Activated naive CD8-positive, alpha-beta T cell treated with anti-CD3 and anti-CD28 coated beads, Interleukin-2, amount 10 ng/mL, durations not matched to agents 7 days and 5 days (primary cell): ENCODE results near the gene WTAP. TPM values are rescaled to one million over a fixed set of nuclear protein-coding genes. Genes with fewer than 3 reads are reported as not detected.
A peak's percentile ranks its signal among the peaks of the same experiment; 100 is the strongest.
"Not testable (repeated sequence)": the region's sequence is repeated elsewhere in the genome, so short reads cannot be mapped to it uniquely, and the experiment has no call there.

Source experiments
- ATAC-seq: fragments of 150-1000 bp; cut with Tn5 transposase; one replicate; pipeline ENCODE4 v1.10.0; 2021; ENCODE audit warnings: low read depth, moderate library complexity
- POLR2A ChIA-PET: fragments of 350-600 bp; sonication (Branson Sonifier 250); formaldehyde crosslinking; loops from one replicate; lab custom pipeline; 2021; ENCODE audit warnings: antibody characterized with exemption; lab: Charles Lee
- DNase-seq: peaks from one replicate; pipeline ENCODE4 v3.0.0; 2021
- H3K27ac Mint-ChIP-seq: one replicate; pipeline ENCODE4 v1.8.0; 2022; ENCODE audit warnings: mild to moderate bottlenecking, mixed read lengths
- H3K27me3 Mint-ChIP-seq: one replicate; pipeline ENCODE4 v1.8.0; 2022; ENCODE audit warnings: mild to moderate bottlenecking, moderate library complexity, mixed read lengths
- H3K36me3 Mint-ChIP-seq: one replicate; pipeline ENCODE4 v1.8.0; 2021; ENCODE audit warnings: mild to moderate bottlenecking, mixed read lengths
- H3K4me1 Mint-ChIP-seq: one replicate; pipeline ENCODE4 v1.8.0; 2021; ENCODE audit warnings: mixed read lengths
- H3K4me3 Mint-ChIP-seq: one replicate; pipeline ENCODE4 v1.8.0; 2022; ENCODE audit warnings: mild to moderate bottlenecking, moderate library complexity, mixed read lengths
- H3K9me3 Mint-ChIP-seq: one replicate; pipeline ENCODE4 v1.8.0; 2021; ENCODE audit warnings: mixed read lengths
- total RNA-seq, 2 experiments: library from RNA; stranded (reverse); gene quantifications; one replicate each; pipeline ENCODE4 v1.2.3, GENCODE V29; 2021

Gene WTAP
- total RNA-seq, 2 experiments from 2014 or later = 127 to 129 TPM

DNA sequence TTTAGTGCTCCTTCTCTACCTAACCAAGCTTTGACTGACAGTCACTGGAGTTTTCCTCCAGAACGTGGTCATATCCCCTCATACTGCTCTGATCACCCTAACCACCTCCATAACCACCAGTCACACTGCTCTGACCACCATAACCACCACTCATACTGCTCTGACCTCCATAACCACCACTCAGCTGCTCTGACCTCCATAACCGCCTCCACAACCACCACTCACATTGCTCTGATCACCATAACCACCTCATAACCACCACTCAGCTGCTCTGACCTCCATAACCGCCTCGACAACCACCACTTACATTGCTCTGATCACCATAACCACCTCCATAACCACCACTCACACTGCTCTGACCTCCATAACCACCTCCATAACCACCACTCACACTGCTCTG lies 16.7 kb upstream of the WTAP start:
- POLR2A ChIA-PET, H3K4me3 Mint-ChIP-seq, H3K27ac Mint-ChIP-seq, H3K9me3 Mint-ChIP-seq, H3K27me3 Mint-ChIP-seq, DNase-seq, ATAC-seq, H3K4me1 Mint-ChIP-seq, H3K36me3 Mint-ChIP-seq: not testable (repeated sequence)

DNA sequence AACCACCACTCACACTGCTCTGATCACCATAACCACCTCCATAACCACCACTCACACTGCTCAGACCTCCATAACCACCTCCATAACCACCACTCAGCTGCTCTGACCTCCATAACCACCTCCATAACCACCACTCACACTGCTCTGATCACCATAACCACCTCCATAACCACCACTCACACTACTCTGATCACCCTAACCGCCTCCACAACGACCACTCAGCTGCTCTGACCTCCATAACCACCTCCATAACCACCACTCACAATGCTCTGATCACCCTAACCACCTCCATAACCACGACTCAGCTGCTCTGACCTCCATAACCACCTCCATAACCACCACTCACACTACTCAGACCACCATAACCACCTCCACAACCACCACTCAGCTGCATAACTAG lies 14.9 kb upstream of the WTAP start:
- H3K27ac Mint-ChIP-seq, H3K27me3 Mint-ChIP-seq, H3K36me3 Mint-ChIP-seq, H3K9me3 Mint-ChIP-seq, H3K4me3 Mint-ChIP-seq, DNase-seq, POLR2A ChIA-PET, ATAC-seq, H3K4me1 Mint-ChIP-seq: not testable (repeated sequence)

DNA sequence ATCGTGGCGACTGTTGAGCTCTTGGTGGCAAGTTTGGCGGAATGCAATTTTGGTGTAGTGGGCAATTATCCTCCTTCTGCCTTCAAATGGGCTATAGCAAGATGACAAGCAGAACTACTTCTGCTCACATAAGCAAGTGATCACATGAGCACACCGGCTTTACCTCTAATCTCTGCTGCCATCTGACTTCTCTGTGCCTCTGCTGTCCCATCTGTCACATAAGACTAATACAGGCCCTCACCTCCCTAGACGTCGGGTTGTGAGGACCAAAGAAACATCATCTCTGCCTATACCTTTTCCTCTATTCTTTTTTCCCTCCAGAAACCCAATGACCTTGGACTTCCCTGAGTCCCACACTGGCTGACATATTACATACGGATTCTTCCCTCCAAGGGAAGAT lies 13.3 kb upstream of the WTAP start:
- no peaks in the 10 kb centered on the region for H3K27me3 Mint-ChIP-seq
- ATAC-seq (no peak), DNase-seq (no peak)
- POLR2A ChIA-PET = no interaction called here
- H3K9me3 Mint-ChIP-seq = peaks cover 2% of the 10 kb centered on the region
- H3K27ac Mint-ChIP-seq = no peak overlapping the region
- peaks cover 2% of the 10 kb centered on the region for H3K36me3 Mint-ChIP-seq
- H3K4me1 Mint-ChIP-seq = peaks cover 2% of the 10 kb centered on the region
- no peak overlapping the region for H3K4me3 Mint-ChIP-seq

DNA sequence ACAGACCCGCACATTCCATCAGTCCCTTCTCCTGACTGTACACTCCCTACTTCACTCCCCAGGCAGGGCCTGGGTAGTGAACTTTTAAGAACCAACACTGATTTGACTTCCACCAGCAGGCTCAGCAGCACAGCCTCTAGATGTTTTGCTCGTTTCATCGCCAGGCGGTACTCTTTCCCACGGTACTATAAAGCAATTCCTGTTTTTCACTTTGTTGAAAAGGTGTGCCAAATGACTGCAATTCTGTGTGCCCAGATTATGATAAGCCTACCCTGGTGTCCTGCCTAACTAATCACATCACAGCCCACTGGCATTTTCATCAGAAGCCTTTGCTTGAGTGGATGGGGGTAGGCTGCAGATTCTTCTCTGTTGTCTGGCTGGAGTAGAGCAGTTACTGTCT lies 12.9 kb upstream of the WTAP start:
- no peak for DNase-seq
- H3K4me3 Mint-ChIP-seq = no peak overlapping the region
- ATAC-seq = no peak
- no peak overlapping the region for H3K27ac Mint-ChIP-seq
- POLR2A ChIA-PET = no interaction called here
- H3K9me3 Mint-ChIP-seq = peaks cover under 1% of the 10 kb centered on the region
- H3K27me3 Mint-ChIP-seq = no peaks in the 10 kb centered on the region
- peaks cover under 1% of the 10 kb centered on the region for H3K36me3 Mint-ChIP-seq
- H3K4me1 Mint-ChIP-seq = peaks cover 2% of the 10 kb centered on the region

DNA sequence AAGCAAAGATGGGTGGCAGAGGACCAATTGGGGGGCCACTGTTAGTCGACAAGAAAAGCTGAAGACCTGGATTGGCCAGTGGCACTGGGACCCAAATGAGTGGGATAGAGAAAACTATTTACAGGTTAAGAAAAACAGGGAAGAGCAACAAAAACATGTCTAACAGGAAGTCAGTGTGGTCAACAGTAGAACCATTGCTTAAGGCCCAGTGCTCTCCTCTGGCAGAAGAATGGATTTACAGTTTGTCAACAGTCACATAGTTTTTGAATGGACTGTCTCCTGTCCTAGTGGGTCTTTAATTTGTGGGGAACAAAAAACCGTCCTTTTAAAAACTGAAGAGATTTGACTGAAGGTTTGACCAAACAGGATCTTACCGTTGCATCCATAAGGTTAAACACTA lies 12.1 kb upstream of the WTAP start:
- Mint-ChIP-seq H3K4me1 (peaks cover 2% of the 10 kb centered on the region), H3K4me3 (no peak overlapping the region), H3K36me3 (no peaks in the 10 kb centered on the region), H3K9me3 (no peaks in the 10 kb centered on the region), H3K27ac (peak overlapping the region; percentile 21), H3K27me3 (no peaks in the 10 kb centered on the region)
- no peak for DNase-seq
- no peak for ATAC-seq
- POLR2A ChIA-PET = no interaction called here

DNA sequence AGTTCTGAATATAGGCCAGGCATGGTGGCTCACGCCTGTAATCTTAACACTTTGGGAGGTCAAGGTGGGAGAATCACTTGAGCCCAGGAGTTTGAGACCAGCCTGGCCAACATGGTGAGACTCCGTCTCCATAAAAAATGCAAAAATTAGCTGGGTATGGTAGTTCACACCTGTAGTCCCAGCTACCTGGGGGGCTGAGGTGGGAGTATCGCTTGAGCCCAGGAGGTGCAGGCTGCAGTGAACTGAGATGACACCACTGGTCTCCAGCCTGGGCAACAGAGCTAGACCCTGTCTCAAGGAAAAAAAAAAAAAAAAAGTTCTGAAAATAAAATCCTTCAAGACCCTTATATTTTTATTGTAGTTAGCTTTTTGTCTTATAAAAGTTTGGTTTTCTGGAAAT lies 11.7 kb upstream of the WTAP start:
- no peak overlapping the region for H3K4me3 Mint-ChIP-seq
- peaks cover 2% of the 10 kb centered on the region for H3K4me1 Mint-ChIP-seq
- no peaks in the 10 kb centered on the region for H3K9me3 Mint-ChIP-seq
- H3K27me3 Mint-ChIP-seq = no peaks in the 10 kb centered on the region
- ATAC-seq (no peak), DNase-seq (no peak)
- POLR2A ChIA-PET = no interaction called here
- H3K27ac Mint-ChIP-seq = no peak overlapping the region
- no peaks in the 10 kb centered on the region for H3K36me3 Mint-ChIP-seq

DNA sequence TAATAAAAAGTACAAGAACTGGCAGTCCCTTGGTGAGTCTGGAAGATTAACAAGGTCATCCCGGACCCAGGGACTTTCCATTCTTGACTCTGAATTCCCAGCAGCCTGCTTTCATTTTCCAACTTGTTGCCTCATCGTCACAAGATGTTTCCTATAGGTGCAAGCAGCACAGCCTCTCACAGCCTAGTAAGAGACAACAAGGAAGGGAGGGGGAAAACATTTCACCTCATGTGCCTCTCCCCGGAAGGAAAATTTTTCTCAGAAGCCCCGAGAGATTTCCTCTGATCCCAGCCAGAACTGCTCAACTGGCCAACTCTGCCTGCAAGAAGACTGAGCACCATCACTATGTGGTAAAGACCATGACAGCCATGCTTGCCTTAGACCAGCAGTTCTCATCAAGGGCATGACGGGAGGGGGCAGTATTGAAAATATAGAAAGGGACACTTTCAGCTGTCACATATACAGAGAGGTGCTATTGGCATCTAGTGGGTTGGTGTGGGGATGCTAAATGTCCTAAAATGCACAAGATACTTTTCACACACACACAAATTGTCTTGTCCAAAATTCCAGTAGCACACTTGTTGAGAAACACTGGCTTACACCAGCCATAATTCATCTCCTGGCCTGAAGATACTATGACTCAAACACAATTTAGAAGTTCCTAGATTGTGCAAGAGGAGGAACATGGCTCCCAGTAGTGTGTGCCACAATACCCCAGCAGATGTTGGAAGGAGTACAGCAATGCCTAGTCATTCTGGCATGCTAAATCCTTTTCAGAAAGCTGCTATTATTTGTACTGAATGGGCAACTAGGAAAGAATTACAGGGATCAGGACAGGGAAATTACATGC lies 10.8 kb upstream of the WTAP start:
- H3K27ac Mint-ChIP-seq = no peak overlapping the region
- DNase-seq = no peak
- H3K36me3 Mint-ChIP-seq = no peaks in the 10 kb centered on the region
- no peaks in the 10 kb centered on the region for H3K27me3 Mint-ChIP-seq
- POLR2A ChIA-PET = no interaction called here
- H3K4me3 Mint-ChIP-seq = no peak overlapping the region
- peaks cover 2% of the 10 kb centered on the region for H3K4me1 Mint-ChIP-seq
- H3K9me3 Mint-ChIP-seq = no peaks in the 10 kb centered on the region
- ATAC-seq = no peak

DNA sequence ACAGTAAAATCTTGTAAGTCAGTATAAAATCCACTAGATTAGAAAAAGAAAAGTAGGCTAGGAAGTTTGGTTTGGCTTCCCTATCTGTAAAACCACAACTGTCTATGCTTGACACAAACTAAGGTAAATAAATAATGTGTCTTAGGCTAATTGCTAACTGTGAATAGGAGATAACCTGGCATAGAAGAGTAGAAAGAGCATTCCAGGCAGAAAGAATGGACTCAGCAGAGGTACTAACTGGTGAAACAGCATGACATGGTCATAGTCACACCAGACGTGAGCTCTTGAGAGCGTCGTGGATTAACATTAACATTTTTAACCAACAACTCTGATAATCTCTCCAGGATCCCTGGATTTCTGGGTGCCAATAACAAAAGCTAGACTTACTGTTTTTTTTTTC lies 8.7 kb upstream of the WTAP start:
- no peak overlapping the region for H3K4me3 Mint-ChIP-seq
- DNase-seq (no peak), ATAC-seq (no peak)
- peaks cover 15% of the 10 kb centered on the region for H3K36me3 Mint-ChIP-seq
- H3K9me3 Mint-ChIP-seq = peaks cover 4% of the 10 kb centered on the region
- no peaks in the 10 kb centered on the region for H3K27me3 Mint-ChIP-seq
- H3K27ac Mint-ChIP-seq = no peak overlapping the region
- peaks cover 6% of the 10 kb centered on the region for H3K4me1 Mint-ChIP-seq
- POLR2A ChIA-PET = interaction anchor here (1.6 kb wide), 1 partner anchor 8 kb away, joined by 5 read pairs; the partner anchor contains the start of gene WTAP

DNA sequence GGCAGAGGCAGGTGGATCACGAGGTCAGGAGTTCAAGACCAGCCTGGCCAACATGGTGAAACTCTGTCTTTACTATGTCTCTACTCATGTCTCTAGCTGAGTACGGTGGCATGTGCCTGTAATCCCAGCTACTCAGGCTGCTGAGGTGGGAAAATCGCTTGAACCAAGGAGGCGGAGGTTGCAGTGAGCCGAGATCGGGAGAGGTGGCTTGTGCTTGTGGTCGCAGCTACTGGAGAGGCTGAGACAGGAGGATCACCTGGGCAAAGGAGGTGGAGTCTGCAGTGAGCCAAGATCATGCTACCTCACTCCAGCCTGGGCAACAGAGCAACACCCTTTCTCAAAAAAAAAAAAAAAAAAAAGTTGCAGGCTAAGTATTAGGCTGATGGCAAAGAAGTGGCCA lies 8.0 kb upstream of the WTAP start:
- H3K9me3 Mint-ChIP-seq = peaks cover 4% of the 10 kb centered on the region
- no peak for DNase-seq
- POLR2A ChIA-PET = interaction anchor here (0.6 to 1.6 kb wide), 2 partner anchors 8 to 276 kb away, joined by 3 to 5 read pairs; partner anchors contain the start of gene WTAP
- no peak overlapping the region for H3K27ac Mint-ChIP-seq
- H3K4me3 Mint-ChIP-seq = no peak overlapping the region
- peaks cover 6% of the 10 kb centered on the region for H3K4me1 Mint-ChIP-seq
- no peak for ATAC-seq
- no peaks in the 10 kb centered on the region for H3K27me3 Mint-ChIP-seq
- peaks cover 20% of the 10 kb centered on the region for H3K36me3 Mint-ChIP-seq

DNA sequence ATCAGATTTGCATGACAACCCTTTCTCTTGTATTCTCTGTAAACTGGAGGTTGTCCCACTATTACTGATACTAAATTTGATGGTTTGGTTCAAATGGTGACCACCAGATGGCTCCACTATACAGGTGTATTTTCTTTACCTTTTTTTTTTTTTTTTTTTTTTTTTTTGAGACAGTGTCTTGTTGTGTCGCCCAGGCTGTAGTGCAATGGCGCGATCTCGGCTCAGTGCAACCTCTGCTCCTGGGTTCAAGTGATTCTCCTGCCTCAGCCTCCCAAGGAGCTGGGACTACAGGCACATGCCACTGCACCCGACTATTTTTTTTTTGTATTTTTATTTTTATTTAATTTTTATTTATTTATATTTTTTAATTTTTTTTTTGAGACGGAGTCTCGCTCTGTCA lies 6.6 kb upstream of the WTAP start:
- Mint-ChIP-seq H3K4me1 (peaks cover 4% of the 10 kb centered on the region), H3K27ac (no peak overlapping the region), H3K36me3 (peaks cover 23% of the 10 kb centered on the region), H3K9me3 (peaks cover 4% of the 10 kb centered on the region), H3K27me3 (no peaks in the 10 kb centered on the region), H3K4me3 (no peak overlapping the region)
- POLR2A ChIA-PET = interaction anchor here (0.6 to 1.3 kb wide), 3 partner anchors 70 to 397 kb away, joined by 3 to 4 read pairs (median 3); partner anchors contain the start of gene MRPL18
- DNase-seq (no peak), ATAC-seq (peak; percentile 45)

DNA sequence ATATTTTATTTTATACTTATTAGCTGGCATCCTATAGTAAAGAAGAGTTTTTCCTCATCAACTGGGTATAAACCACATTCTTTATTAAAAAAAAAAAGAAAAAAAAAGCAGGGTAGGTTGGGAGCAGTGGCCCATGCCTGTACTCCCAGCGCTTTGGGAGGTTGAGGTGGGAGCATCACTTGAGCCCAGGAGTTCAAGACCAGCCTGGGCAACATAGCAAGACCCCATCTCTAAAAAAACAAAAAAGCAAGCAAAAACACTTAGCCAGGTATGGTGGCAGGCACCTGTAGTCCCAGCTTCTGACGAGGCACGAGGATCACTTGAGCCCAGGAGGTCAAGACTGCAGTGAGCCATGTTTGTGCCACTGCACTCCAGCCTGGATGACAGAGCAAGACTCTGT lies 5.3 kb upstream of the WTAP start:
- H3K4me1 Mint-ChIP-seq, DNase-seq, ATAC-seq, H3K27me3 Mint-ChIP-seq, H3K4me3 Mint-ChIP-seq, POLR2A ChIA-PET, H3K27ac Mint-ChIP-seq, H3K9me3 Mint-ChIP-seq: not testable (repeated sequence)
- peaks cover 23% of the 10 kb centered on the region for H3K36me3 Mint-ChIP-seq

DNA sequence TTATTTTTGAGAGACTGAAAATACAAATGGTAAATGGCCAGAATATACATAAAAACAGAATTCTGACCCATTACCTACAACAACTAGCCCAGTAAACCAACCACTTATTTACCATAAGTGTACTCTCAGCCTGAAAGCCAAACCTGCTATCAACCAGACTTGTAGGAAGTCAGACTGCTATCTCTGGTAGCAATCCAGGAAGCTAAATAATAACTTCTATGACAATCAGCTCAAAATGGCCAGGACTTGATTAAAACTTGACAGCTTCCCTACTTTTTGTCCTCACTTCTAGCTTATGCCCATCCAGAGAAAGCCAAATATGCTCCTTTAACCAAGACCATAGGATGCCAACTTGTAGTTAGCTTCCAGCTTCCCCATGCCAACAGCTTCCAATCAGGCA lies 4.7 kb upstream of the WTAP start:
- Mint-ChIP-seq H3K27ac (no peak overlapping the region), H3K36me3 (peaks cover 23% of the 10 kb centered on the region), H3K4me1 (peaks cover 7% of the 10 kb centered on the region), H3K9me3 (peaks cover 4% of the 10 kb centered on the region), H3K27me3 (no peaks in the 10 kb centered on the region), H3K4me3 (no peak overlapping the region)
- DNase-seq (no peak), ATAC-seq (no peak)
- POLR2A ChIA-PET = no interaction called here

DNA sequence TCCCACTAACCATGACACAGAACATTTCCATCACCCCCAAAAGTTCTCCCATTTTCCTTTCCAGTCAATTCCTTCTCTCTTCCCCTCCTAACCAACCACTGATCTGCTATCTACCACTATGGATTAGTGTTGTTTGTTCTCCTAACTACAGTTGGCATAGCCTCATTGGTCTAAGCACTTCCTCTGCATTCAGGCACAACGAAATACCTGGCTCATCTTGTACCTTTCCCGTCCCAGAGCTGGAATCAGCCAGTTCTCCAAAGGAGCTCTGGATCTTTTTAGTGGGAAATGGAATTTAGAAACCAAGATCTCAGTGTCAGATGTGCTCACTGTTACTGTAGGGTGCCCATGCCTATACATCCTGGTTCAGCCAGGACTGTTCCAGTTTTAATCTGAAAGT lies 4.0 kb upstream of the WTAP start:
- POLR2A ChIA-PET = no interaction called here
- DNase-seq (no peak), ATAC-seq (no peak)
- H3K4me1 Mint-ChIP-seq = peaks cover 7% of the 10 kb centered on the region
- peaks cover 4% of the 10 kb centered on the region for H3K9me3 Mint-ChIP-seq
- H3K27ac Mint-ChIP-seq = no peak overlapping the region
- no peak overlapping the region for H3K4me3 Mint-ChIP-seq
- peaks cover 25% of the 10 kb centered on the region for H3K36me3 Mint-ChIP-seq
- no peaks in the 10 kb centered on the region for H3K27me3 Mint-ChIP-seq

DNA sequence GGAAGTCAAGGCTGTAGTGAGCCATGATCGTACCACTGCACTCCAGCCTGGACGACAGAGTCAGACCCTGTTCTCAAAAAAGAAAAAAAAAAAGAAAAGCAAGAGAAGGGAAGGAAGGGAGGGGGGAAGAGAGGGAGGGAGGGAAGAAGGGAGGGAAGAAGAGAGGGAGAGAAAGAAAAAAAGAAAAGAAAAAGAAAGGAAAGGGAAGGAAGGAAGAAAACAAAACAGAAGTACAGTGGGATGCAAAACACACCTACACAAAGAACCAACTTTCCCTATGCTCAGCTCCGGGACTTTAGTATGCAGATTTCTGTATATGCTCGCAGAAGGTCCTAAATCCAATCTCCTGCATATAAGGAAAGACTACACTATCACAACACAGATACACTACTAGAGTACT lies 2.5 kb upstream of the WTAP start:
- DNase-seq (no peak), ATAC-seq (no peak)
- Mint-ChIP-seq H3K36me3 (peaks cover 26% of the 10 kb centered on the region), H3K27ac (no peak overlapping the region), H3K27me3 (no peaks in the 10 kb centered on the region), H3K4me3 (no peak overlapping the region), H3K9me3 (peaks cover 4% of the 10 kb centered on the region), H3K4me1 (peaks cover 16% of the 10 kb centered on the region)
- POLR2A ChIA-PET = no interaction called here
